ENCODE results near the gene TTC39B.
"Not testable (repeated sequence)": the region's sequence is repeated elsewhere in the genome, so short reads cannot be mapped to it uniquely, and the experiment has no call there.

The TTC39B gene

DNA sequence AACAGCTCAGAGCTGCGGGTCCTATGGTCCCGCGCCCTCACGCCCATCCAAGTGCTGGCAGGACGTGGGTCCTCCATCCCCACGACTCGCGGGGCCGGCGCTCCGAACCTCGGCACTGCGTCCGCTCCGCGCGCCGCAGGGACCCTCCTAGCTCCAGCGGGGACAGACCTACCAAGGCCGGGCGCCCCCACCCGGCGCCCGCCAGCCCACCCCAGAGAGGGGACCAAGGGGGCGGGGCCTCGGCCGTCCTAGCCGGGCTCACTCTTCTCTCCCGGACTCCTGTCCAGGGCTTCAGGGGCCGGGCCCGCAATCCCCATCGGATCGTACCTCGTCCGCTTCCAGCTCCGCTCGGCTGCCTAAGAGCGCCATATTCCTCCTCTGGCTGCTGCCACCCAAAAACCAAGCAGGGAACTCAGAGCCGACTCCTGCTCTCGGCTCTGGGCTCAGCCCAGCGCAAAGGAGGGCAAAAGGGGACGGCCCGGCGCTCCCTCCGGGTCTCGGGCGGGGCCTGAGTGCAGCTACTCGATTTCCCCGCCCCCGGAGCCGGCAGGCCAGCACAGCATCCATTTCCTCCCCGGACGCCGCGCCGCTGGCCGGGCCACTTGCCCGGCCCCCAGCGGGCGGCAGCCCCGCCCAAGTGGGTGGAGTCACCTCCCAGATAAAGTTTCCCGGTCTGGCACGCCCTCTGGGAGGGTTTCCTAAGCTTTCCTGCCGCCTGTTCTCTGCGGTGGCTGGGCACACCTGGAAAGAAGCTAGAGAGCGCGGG is at the start of gene TTC39B:
TTC39B (minus strand) TSS at position 460 of the 766 bp plus-strand sequence; CDS start at position 369, 91 bp downstream.
- DNase-seq (ENCODE audit: low read depth in 2 of 2, low spot score in 1 of 2), result peak in 1 of 2 donors; percentile 68

DNA sequence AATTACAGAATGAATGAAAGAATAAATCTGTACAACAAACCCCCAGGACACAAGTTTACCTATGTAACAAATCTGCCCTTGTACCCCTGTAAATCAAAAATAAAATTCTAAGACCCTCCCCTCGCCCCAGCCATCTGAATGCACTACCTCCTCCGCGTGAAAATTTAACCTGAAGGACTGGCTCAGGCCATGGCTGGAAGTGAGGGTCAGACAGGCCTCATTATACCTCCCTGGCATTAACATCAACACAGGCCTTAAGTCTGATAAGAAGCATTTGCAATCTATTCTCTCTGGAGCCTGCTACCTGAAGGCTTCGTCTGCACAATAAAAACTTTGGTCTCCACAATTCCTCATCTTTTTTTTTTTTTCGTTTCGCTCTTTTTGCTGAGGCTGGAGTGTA is 48.7 kb upstream of the TTC39B start:
- DNase-seq (ENCODE audit: low read depth in 2 of 2, low spot score in 1 of 2), result no peak

- no peak for DNase-seq (ENCODE audit: low read depth in 2 of 2, low spot score in 1 of 2)
Measured at GRCh38 chr9:15354713-15355112, 47.7 kb upstream of the TTC39B start.

DNA sequence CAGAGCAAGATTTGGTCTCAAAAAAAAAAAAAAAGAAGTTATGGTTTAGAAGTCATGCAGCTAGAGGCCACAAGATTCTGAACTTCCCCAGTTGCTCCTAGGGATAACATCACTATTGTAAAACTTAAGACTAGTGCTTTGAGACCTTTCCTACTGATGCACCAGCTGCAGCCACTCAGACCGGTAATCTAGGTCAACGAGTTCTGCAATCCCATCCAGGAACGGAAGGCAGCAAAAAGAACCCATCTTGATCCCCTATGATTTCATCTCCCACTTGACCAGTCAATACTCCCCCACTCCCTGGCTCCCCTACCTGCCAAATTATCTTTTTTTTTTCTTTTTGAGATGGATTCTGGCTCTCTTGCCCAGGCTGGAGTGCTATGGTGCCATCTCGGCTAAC is 46.9 kb upstream of the TTC39B start:
- DNase-seq (ENCODE audit: low read depth in 2 of 2, low spot score in 1 of 2), result no peak

DNA sequence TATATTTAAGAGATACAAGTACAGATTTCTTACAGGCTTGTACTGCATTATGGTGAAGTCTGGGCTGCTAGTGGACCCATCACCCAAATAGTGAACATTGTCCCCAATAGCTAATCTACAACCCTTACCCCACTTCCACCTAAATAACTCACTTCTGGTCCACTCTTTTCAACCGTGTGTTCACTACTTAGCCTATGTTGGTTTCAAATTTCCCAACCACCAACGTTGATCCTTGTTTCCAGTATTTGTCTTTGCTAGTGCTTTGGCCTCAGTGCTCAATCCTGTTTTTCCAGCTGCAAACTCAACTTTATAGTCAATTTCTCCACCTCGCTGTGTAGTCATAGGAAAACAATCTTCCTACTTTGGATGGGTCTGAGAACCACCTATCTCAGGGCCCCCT is 45.3 kb upstream of the TTC39B start:
- DNase-seq (ENCODE audit: low read depth in 2 of 2, low spot score in 1 of 2), result no peak

GRCh38 chr9:15349892-15350761 is 43.1 kb upstream of the TTC39B start:
- no peak for DNase-seq (ENCODE audit: low read depth in 2 of 2, low spot score in 1 of 2)

DNA sequence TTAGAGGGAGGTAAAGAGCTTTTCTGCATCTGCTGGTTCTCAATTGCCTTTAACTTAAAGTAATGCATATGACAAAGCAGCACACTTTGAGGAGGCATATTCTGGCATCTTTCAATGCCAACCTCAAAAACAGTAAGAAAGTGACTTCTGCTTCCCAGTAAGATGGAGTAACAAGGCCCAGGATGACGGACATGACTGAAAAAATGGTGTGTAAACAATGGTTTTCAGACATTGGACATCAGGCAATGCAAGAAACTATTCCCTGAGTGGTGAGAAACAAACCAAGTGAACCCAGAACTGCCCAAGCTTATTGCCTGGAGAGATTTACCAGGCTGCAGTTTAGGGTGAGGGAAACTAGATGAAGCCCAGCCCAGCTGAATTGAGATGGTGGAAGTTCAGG is 39.8 kb upstream of the TTC39B start:
- DNase-seq (ENCODE audit: low read depth in 2 of 2, low spot score in 1 of 2), result no peak

DNA sequence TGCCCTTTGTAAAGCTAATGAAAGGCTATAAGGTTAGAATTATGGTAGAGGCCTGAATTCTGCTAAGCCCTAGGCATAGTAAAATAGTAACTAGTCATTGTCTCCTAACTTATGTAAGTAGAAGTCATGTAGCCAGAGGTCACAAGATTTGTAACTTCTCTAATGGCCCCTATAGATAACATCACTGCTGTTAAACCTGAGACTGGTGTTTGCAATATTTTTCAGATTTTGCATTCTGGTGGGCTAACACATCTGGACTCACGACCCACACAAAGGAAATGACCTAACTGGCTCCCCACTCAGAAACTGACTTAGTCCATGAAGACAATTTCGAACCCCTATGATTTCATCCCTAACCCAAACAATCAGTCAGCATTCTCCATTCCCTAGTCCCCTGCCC is 37.2 kb upstream of the TTC39B start:
- no peak for DNase-seq (ENCODE audit: low read depth in 2 of 2, low spot score in 1 of 2)

- no peak for DNase-seq (ENCODE audit: low read depth in 2 of 2, low spot score in 1 of 2)
Measured at GRCh38 chr9:15333376-15333881, 26.4 kb upstream of the TTC39B start.

GRCh38 chr9:15332939-15333338 is 25.9 kb upstream of the TTC39B start:
- DNase-seq (ENCODE audit: low read depth in 2 of 2, low spot score in 1 of 2), result no peak

DNA sequence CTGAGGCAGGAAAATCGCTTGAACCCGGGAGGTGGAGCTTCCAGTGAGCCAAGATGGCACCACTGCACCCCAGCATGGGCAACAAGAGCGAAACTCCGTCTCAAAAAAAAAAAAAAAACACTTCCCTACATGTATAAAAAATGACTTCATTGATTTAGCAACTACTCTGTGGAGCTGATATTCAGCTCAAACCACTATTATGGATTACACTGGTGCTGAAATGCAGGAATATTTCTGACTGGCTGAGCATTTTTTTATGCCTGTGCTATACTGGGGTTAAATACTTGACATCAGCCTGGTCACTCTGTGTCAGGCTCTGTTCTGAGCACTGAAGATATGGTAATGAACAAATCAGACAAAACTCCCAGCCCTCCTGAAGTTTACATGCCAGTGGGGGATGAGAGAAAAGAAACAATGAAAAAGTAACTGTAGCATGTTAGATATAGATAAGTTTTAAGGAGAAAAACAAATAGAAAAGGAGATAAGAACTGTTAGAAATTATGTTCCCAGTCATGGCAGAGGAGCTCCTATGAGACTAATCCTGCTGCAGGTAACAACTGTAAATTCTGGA is 22.6 kb upstream of the TTC39B start:
- DNase-seq (ENCODE audit: low read depth in 2 of 2, low spot score in 1 of 2), result no peak

GRCh38 chr9:15328946-15329345 is 21.9 kb upstream of the TTC39B start:
- DNase-seq (ENCODE audit: low read depth in 2 of 2, low spot score in 1 of 2), result no peak

- not testable (repeated sequence) for DNase-seq (ENCODE audit: low read depth in 2 of 2, low spot score in 1 of 2)
Measured at GRCh38 chr9:15322695-15323094, 15.7 kb upstream of the TTC39B start.

DNA sequence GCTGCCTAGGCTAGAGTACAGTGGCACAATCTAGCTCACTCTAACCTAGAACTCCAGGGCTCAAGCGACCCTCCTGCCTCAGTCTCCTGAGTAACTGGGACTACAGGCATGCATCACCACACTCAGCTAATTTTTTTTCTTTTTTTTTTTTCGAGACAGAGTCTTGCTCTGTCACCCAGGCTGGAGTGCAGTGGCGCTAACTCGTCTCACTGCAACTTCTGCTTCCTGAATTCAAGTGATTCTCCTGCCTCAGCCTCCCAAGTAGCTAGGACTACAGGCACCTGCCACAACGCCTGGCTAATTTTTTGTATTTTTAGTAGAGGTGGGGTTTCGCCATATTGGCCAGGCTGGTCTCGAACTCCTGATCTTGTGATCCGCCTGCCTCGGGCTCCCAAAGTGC is 12.6 kb upstream of the TTC39B start:
- DNase-seq (ENCODE audit: low read depth in 2 of 2, low spot score in 1 of 2), result not testable (repeated sequence)

GRCh38 chr9:15317836-15318235 is 10.8 kb upstream of the TTC39B start:
- DNase-seq (ENCODE audit: low read depth in 2 of 2, low spot score in 1 of 2), result no peak

- no peak for DNase-seq (ENCODE audit: low read depth in 2 of 2, low spot score in 1 of 2)
Measured at GRCh38 chr9:15311607-15312006, 4.6 kb upstream of the TTC39B start.

- DNase-seq (ENCODE audit: low read depth in 2 of 2, low spot score in 1 of 2), result no peak
Measured at GRCh38 chr9:15310107-15310850, 3.3 kb upstream of the TTC39B start.

DNA sequence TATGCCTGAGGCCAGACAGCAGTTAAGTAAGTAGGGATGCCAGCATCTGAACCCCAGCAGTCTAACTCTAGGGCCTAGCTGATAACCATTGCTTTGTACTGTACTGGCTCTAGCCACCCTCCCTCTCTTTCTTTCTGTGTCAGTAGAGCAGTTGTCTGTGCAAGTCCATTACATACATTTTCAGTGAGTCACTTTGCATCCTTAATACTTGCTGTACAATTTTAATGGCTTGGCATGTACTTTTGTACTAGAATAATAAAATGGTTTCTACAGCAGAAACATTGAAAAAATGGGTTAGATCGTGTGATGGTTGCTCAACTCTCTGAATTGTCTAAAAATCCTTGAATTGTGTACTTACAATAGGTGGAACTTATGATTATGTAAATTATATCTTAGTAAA is 1.5 kb upstream of the TTC39B start:
- no peak for DNase-seq (ENCODE audit: low read depth in 2 of 2, low spot score in 1 of 2)

GRCh38 chr9:15307523-15307841 is 466 bp upstream of the TTC39B start:
- no peak for DNase-seq (ENCODE audit: low read depth in 2 of 2, low spot score in 1 of 2)

- DNase-seq (ENCODE audit: low read depth in 2 of 2, low spot score in 1 of 2), result peak in 1 of 2 donors; percentile 13
Measured at GRCh38 chr9:15306068-15306756, 804 bp downstream of the TTC39B start.

- no peak for DNase-seq (ENCODE audit: low read depth in 2 of 2, low spot score in 1 of 2)
Measured at GRCh38 chr9:15305470-15305869, 1.5 kb downstream of the TTC39B start.
